Measurements from ENCODE around the gene VSTM4. TPM values are rescaled to one million over a fixed set of nuclear protein-coding genes. Genes with fewer than 3 reads are reported as not detected.
A peak's percentile ranks its signal among the peaks of the same experiment; 100 is the strongest.

The VSTM4 gene
- total and polyA plus RNA-seq, 9 of the 15 experiments (the other 6 are each of a cell fraction or from before 2014, with no cell fraction given), result 1.0 to 7.9 (median 3.0) TPM

DNA sequence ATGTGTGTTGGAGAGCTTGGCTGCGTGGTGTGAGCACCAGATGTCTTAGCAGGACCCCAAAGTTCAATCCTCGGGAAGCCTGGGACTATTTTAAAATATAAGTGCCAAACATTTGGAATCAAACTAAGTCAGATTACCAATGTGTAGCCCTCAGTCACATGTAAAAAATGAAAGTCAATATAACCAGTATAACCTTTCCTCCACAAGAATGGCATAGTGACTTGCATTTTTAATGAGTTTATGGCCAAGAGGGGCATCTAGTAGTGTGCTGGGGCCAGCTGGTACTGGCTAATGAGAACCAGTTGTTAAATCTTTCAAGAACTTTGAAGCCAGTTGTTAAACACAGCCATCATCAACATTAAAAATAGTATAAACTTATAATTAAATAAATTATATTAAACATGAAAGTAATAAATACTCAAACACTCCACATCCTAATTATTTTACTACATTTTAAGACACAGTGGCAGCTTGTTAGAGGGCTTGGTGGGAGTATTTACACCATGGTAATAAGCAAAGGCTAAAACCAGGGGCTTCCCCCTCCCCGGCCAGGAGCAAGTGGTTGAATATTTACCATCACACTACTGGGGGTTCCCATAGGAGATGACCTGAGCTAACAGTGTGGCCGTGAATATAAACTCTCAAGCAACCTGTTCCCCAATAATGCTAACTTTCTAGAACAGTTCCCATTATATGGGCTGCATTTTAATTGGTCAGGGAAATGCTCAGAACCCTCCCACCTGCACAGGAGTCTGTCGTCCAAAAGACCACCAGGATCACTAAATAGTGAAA lies 26.4 kb upstream of the VSTM4 start:
- peaks cover 0 to 3% of the 10 kb centered on the region in 2 experiments; a peak in 2 of 5 replicates for H3K4me1 ChIP-seq (replicated peaks in 1 of 2; ENCODE audit: control insufficient read depth in 2 of 2, insufficient read depth in 2 of 2, low read length in 2 of 2)
- no peaks in the 10 kb centered on the region for H3K27me3 ChIP-seq (ENCODE audit: control insufficient read depth in 2 of 2, insufficient read depth in 2 of 2, low read length in 2 of 2)
- CTCF ChIA-PET (ENCODE audit: low intra/inter-chr PET ratio), result no interaction called here
- in situ Hi-C loops (cut with MboI), result no loop called here
- FAIRE-seq, result no peak
- H3K9ac ChIP-seq (ENCODE audit: insufficient read depth in 1 of 2, low read depth in 2 of 2, low read length in 2 of 2), result no peak overlapping the region
- H3K4me2 ChIP-seq (ENCODE audit: insufficient read depth, low read length), result no peak overlapping the region
- H3K36me3 ChIP-seq (ENCODE audit: control insufficient read depth, insufficient read depth, low read length), result no peaks in the 10 kb centered on the region
- H2AFZ ChIP-seq (ENCODE audit: low read depth, low read length), result peak overlapping the region; percentile 57; the same call in 1 of the 2 replicates
- no peak overlapping the region for H3K4me3 ChIP-seq
- no TSS peak for BruUV-seq (replicated peaks)
- TF ChIP-seq ZNF316 (IDR thresholded peaks at IDR 0.05), result peak; percentile 11; the same call in 1 of the 2 replicates
- TF ChIP-seq, protein P1, sequence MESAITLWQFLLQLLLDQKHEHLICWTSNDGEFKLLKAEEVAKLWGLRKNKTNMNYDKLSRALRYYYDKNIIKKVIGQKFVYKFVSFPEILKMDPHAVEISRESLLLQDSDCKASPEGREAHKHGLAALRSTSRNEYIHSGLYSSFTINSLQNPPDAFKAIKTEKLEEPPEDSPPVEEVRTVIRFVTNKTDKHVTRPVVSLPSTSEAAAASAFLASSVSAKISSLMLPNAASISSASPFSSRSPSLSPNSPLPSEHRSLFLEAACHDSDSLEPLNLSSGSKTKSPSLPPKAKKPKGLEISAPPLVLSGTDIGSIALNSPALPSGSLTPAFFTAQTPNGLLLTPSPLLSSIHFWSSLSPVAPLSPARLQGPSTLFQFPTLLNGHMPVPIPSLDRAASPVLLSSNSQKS (CRISPR knock-in tag; IDR thresholded peaks at IDR 0.05), result no peak
- peak; percentile 51 for TF ChIP-seq MAFG (tag; conservative IDR thresholded peaks at IDR 0.05)
- intact Hi-C loops (cut with micrococcal nuclease), result no loop called here
- H3K9me3 ChIP-seq (replicated peaks; ENCODE audit: control insufficient read depth, insufficient read depth, low read depth, low read length), result peaks cover under 1% of the 10 kb centered on the region; the same call in 1 of the 2 replicates
- H3K27ac ChIP-seq (ENCODE audit: extremely low read depth, low read depth, low read length), result no peak overlapping the region
- no peak for DNase-seq (ENCODE audit: extremely low read depth in 1 of 4, low spot score in 3 of 4)
- POLR2A ChIA-PET, result interaction anchor here (2.0 kb wide), 1 partner anchor 9 kb away, joined by 8 read pairs; no protein-coding TSS in a partner anchor
- 41% methylated on average over 5 of the region's 5 CpGs for WGBS (ENCODE audit: insufficient coverage, low coverage, missing lambda C conversion rate)
- ATAC-seq, result no peak
- no peaks in the 10 kb centered on the region for H4K20me1 ChIP-seq (replicated peaks; ENCODE audit: control insufficient read depth, insufficient read depth, low read length)
- H3K79me2 ChIP-seq (ENCODE audit: control insufficient read depth, insufficient read depth, low read length), result no peaks in the 10 kb centered on the region
- no peaks in the 10 kb centered on the region for H3K9me1 ChIP-seq (ENCODE audit: control insufficient read depth, insufficient read depth, low read length)
